Measurements from ENCODE around the gene SMAD7. TPM values are rescaled to one million over a fixed set of nuclear protein-coding genes. Genes with fewer than 3 reads are reported as not detected.

SMAD7 gene
- total and polyA plus RNA-seq, 7 donors, result 13.2 to 29.1 (median 19.0) TPM

DNA sequence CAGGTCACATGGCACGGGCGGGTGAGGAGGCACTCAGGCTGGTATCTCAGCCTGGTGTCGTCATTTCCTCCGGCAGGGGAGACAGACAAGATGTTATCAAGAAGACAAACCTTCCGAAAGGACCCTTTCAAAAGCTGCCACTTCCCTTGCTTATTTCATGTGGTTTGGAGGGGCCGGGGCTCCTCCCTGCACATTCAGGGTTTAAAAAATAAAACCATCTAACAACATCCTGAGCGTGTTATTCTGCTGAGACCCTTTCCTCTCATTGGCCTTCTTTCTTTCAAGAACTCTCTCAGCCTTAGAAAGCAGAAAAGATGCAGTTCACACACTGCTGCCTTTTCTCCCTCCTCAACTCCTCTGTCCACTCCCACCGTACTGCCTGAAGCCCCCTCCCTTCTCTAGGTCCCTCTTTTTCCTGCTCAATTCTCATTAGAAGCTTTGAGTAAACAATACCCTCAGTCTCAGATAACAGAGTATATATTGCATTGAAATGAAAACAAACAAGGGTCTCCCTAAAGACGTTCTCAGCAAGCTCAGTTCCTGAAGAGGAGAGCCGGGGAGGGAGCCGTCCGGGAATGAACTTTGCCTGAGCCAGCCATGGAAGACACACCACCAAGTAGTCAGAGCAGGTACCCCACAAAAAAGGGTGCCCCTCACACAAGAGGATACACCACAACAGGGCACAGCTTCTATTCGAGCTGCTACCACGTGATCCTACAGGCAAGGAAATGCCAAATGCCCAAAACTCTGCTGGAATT lies 9.7 kb downstream of the SMAD7 start:
- no peak overlapping the region for H3K4me3 ChIP-seq
- intact Hi-C loops (cut with DNase I), result loop anchor here (5.0 to 10.0 kb wide), 3 partner anchors 74 to 874 kb away; partner anchors contain the start of gene ACAA2

DNA sequence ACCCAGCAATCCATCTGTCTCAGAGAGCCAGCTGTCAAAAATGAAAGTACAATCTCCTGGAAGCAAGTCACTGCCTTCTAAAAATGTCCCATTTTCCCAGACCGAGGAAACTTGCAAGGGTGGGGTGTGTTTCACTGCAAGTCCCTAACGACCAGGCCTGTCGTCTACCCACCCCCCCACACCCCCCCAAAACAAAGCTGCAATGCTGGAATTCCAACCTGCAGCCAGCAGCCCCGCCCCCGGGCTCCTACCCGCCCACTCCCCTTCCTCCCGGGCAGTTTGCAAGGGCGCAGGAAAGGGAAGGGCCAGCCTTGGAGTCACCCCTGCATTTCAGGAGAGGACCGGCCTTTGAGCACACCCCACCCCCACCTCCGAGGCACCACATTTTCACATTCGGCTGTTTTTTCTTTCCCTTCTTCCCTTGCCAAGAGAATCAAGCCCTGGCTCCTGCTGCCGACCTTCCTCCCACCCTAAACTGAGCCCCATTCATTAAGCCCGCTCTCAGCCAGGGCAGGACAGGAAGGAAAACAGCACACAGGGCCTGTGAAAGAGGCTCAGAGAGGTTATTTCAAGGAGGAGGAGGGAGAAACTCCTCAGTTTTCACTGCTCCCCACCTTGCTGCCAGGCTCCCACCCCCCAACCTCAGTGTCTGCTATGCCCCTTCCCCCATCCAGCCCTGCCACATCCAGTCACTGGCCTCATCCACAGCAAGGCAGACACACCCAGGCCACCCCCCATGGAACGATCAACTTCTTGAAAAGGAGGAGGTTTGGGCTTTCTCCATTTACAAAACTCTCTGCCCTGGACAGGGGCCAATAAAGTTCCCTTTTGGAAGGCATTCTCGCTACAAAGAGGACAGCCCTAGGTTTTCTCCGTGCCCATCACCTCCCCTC lies 11.3 kb downstream of the SMAD7 start:
- peak overlapping the region in 3 of 4 donors; percentile 16 to 30 (median 30) for H3K4me3 ChIP-seq
- H3K27me3 ChIP-seq, result no peaks in the 10 kb centered on the region
- H3K4me1 ChIP-seq, result peaks cover 0 to 99% (median 94%) of the 10 kb centered on the region in 4 donors
- no peak for DNase-seq
- H3K36me3 ChIP-seq, result no peaks in the 10 kb centered on the region
- H3K9me3 ChIP-seq, result no peaks in the 10 kb centered on the region
- TF ChIP-seq POLR2A (IDR thresholded peaks at IDR 0.05) (no peak), POLR2AphosphoS5 (IDR thresholded peaks at IDR 0.05) (no peak), EP300 (IDR thresholded peaks at IDR 0.05) (no peak)
- TF ChIP-seq, protein P1, sequence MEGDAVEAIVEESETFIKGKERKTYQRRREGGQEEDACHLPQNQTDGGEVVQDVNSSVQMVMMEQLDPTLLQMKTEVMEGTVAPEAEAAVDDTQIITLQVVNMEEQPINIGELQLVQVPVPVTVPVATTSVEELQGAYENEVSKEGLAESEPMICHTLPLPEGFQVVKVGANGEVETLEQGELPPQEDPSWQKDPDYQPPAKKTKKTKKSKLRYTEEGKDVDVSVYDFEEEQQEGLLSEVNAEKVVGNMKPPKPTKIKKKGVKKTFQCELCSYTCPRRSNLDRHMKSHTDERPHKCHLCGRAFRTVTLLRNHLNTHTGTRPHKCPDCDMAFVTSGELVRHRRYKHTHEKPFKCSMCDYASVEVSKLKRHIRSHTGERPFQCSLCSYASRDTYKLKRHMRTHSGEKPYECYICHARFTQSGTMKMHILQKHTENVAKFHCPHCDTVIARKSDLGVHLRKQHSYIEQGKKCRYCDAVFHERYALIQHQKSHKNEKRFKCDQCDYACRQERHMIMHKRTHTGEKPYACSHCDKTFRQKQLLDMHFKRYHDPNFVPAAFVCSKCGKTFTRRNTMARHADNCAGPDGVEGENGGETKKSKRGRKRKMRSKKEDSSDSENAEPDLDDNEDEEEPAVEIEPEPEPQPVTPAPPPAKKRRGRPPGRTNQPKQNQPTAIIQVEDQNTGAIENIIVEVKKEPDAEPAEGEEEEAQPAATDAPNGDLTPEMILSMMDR (IDR thresholded peaks at IDR 0.05), result no peak
- H3K27ac ChIP-seq, result peak overlapping the region; percentile 93 to 99 (median 97)
- intact Hi-C loops (cut with DNase I), result loop anchor here (5.0 to 10.0 kb wide), 3 partner anchors 72 to 875 kb away; partner anchors contain the start of gene ACAA2
- 16 to 33% methylated on average over 16 of the region's 16 CpGs for WGBS, 2 donors

More for the DNA sequence above, 9.7 kb downstream of the SMAD7 start:
- no peaks in the 10 kb centered on the region for H3K36me3 ChIP-seq
- DNase-seq, result no peak
- H3K27me3 ChIP-seq, result no peaks in the 10 kb centered on the region
- H3K9me3 ChIP-seq, result no peaks in the 10 kb centered on the region
- H3K27ac ChIP-seq, result peak overlapping the region; percentile 93 to 99 (median 97)
- no peak for TF ChIP-seq POLR2AphosphoS5 (IDR thresholded peaks at IDR 0.05)
- H3K4me1 ChIP-seq, result peaks cover 0 to 99% (median 94%) of the 10 kb centered on the region in 4 donors
- 50 to 70% methylated on average over 14 of the region's 14 CpGs for WGBS, 2 donors

DNA sequence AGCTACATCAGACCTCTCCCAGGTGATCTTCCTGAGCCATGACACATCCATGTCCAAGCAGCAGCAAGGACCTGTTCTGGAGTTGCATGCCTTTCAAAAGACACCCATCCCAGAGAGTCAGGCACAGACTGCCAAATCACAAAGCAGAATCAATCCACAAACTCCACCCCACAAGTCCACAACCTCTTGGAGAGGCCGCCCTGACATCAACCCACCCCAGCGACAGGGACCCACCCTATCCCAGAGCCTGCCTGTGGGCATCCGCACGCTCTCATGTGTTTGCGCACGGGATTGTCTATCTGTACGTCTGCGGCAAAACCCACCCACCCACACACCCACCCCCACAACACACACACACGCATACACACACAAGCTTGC lies 11.9 kb downstream of the SMAD7 start:
- peak overlapping the region in 3 of 4 donors; percentile 16 to 30 (median 30) for H3K4me3 ChIP-seq

DNA sequence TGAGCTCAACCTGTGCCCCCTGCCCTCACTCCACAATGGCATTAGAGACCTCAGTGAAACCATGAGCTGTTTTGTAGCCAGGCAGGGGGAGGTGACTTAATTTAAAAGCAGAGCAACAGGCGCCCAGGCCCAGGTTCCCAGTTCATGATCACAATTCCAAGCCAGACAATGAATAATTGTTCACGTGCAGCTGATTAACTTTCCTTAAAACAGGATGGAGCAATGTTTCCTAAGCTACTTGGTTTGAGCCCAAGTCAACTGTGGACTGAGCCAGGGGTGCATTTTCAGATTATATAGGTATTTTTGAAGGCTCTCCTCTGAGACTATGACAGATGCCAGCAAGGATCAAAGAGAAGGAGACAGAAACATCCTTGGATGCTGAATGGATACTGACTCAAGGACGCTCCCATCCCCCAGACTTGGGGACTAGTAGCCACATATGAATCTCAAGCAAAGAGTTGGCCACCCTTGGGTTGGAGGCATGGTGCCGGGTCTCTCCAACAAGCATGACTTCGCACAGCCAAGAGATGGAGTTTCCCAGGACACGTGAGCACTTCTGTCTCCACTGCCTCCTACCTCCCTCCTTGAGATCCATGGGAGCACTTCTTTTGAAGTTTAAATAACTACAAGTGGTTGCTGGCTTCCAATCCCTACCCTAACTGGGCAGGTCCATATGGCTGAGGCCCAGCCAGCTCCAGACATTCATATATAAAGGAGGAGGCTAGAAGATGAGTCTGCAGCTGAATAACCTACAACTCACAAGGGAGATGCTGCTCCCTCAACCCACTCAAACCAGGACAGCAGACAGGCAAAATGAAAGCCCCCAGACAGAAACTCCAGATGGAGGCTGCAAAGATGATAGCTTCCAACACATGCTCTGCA lies 12.7 kb downstream of the SMAD7 start:
- H3K9me3 ChIP-seq, result no peaks in the 10 kb centered on the region
- no peak for DNase-seq
- H3K36me3 ChIP-seq, result no peaks in the 10 kb centered on the region
- H3K4me1 ChIP-seq, result peaks cover 0 to 99% (median 94%) of the 10 kb centered on the region in 4 donors
- TF ChIP-seq, protein P1 (IDR thresholded peaks at IDR 0.05), result no peak
- no peak for TF ChIP-seq POLR2AphosphoS5 (IDR thresholded peaks at IDR 0.05)
- TF ChIP-seq POLR2A (IDR thresholded peaks at IDR 0.05), result no peak
- no peak for TF ChIP-seq EP300 (IDR thresholded peaks at IDR 0.05)
- H3K27ac ChIP-seq, result peak overlapping the region; percentile 93 to 99 (median 97)
- WGBS, 2 donors, result 71 to 84% methylated on average over 6 of the region's 6 CpGs
- no peak overlapping the region for H3K4me3 ChIP-seq
- intact Hi-C loops (cut with DNase I), result no loop called here
- no peaks in the 10 kb centered on the region for H3K27me3 ChIP-seq

More for the DNA sequence above, 11.9 kb downstream of the SMAD7 start:
- H3K27ac ChIP-seq, result peak overlapping the region; percentile 93 to 99 (median 97)
- peaks cover 0 to 99% (median 94%) of the 10 kb centered on the region in 4 donors for H3K4me1 ChIP-seq
- DNase-seq, result no peak
- H3K9me3 ChIP-seq, result no peaks in the 10 kb centered on the region
- intact Hi-C loops (cut with DNase I), result no loop called here
- H3K36me3 ChIP-seq, result no peaks in the 10 kb centered on the region
- TF ChIP-seq EP300 (IDR thresholded peaks at IDR 0.05) (no peak), POLR2AphosphoS5 (IDR thresholded peaks at IDR 0.05) (no peak), POLR2A (IDR thresholded peaks at IDR 0.05) (no peak)
- TF ChIP-seq, protein P1 (IDR thresholded peaks at IDR 0.05), result no peak
- no peaks in the 10 kb centered on the region for H3K27me3 ChIP-seq
- WGBS, 2 donors, result 76 to 77% methylated on average over 9 of the region's 9 CpGs
